ENCODE data around the gene CADM2.

DNA sequence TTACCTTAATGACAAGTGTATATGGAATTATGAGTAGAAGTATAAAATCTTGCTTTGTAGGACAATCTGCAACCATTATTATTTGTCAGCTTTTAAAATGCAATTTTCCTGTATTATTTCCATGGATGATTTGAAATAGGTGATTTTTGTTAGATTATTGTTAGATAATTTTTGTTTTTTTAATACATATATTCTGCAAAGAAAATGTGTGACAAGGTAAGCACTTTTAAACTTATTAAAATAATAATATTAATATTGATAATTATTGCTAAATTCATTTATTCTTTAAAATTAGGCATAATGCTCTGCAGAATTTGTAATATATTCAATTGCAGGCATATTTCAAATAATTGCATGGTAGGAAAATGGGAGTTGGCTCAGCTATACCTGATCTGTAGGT is 329.5 kb downstream of the CADM2 start:
- TF ChIP-seq POLR2A (IDR thresholded peaks at IDR 0.05; ENCODE audit: low read depth) (no peak), POLR2AphosphoS5 (IDR thresholded peaks at IDR 0.05) (no peak), EP300 (IDR thresholded peaks at IDR 0.05) (no peak)
